KG1 (cell line): ENCODE data around the gene TUBA1C.
"Not testable (repeated sequence)": the region's sequence is repeated elsewhere in the genome, so short reads cannot be mapped to it uniquely, and the experiment has no call there.

Source experiments
- DNase-seq: peaks from one replicate; lab custom pipeline; 2025; lab: John Stamatoyannopoulos, UW

TUBA1C gene

DNA sequence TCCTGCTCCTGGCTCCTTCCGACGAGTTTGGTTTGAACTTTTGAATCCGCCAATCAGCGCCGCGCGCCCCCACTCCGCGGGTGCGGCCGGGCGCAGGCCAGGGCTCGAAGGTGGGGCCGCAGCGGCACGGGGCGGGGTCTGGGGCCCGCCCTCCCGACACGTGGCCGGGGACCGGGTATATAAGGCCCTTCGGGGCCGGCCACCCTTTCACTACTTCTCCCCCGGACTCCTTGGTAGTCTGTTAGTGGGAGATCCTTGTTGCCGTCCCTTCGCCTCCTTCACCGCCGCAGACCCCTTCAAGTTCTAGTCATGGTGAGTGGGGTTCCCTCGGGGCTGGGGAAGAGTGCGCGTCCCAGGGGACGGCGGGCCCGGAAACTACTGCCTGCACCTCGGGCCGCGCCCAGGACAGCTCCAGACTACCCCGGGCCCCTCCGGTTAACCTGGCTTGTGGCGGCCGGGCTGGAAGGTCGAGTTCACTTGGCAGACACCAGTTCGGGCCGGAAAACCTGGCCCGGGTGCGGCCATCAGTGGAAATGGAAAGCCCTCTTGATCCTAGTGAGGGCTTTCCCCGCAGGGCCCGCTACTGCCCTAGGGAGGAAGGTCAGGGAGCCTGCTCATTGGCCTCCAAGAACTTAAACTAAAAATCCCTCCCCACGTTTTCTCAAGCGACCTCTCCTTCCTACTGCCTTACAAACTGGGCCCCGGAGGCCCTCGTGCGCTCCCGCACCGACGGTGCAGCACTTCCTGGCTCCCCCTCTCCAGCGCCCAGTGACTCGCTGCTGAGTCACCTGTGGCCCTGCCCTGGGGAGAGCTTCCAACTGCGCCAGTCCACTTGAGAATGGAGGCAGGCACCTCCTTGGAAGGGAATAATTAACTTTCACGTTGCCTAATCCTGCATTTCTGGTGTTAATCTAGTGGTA, at the start of gene TUBA1C:
TUBA1C (plus strand) TSS at position 210 of the 920 bp plus-strand sequence; CDS start at position 310, 100 bp downstream.
- peak; percentile 86 for DNase-seq

DNA sequence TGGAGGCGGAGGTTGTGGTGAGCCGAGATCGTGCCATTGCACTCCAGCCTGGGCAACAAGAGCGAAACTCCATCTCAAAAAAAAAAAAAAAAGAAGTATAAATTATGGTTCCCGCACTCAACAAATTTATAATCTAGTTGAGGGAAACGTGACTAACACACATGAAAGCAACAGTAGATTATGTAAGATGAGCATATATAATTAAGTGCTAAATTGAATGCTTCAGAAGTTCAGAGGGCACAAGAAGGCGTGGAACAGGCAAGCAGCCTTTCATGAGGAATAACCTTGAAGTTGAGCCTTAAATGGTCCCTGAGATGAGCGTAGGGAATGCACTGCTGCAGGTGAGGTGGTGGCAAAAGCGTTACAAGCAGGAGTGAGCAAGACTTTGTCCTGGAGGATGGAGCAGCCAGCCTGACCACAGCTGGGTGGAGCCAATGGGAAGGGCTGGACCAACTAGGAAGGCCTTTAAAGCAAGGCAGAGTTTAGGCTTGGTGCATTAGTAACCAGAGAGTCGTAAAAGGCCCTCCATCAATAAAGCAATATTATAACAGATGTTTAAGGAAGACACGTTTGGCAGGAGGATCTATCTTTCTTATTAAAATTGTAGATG, 45.4 kb upstream of the TUBA1C start:
- DNase-seq = no peak

DNA sequence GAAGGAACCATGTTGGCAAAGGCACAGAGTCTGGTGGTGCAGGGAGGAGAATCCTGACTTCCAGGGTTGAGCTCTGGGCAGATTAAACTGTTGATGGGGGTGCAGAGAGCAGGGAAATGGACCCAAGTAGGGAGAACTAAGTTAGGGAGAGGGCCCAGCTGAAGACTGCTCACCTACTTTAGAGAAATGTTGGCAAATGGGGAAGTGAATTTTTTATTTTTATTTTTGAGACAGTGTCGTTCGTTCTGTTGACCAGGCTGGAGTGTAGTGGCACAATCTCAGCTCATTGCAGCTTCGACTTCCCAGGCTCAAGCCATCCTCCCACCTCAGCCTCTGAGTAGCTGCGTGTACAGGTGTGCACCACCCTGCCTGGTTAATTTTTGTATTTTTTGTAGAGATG, 43.9 kb upstream of the TUBA1C start:
- DNase-seq = no peak

DNA sequence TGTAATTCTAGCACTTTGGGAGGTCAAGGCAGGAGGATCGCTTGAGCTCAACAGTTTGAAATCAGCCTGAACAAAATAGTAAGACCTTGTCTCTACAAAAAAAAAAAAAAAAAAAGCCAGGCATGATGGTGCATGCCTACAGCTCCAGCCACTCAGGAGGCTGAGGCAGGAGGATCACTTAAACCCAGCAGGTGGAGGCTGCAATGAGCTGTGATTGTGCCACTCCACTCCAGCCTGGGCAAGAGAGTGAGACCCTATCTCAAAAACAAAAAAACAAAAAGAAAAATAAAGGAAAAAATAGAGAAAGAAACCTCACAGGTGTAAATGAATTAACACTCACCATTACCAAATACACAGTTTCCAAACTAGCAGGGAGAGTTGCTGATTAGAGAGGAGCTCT, 41.8 kb upstream of the TUBA1C start:
- DNase-seq = no peak

DNA sequence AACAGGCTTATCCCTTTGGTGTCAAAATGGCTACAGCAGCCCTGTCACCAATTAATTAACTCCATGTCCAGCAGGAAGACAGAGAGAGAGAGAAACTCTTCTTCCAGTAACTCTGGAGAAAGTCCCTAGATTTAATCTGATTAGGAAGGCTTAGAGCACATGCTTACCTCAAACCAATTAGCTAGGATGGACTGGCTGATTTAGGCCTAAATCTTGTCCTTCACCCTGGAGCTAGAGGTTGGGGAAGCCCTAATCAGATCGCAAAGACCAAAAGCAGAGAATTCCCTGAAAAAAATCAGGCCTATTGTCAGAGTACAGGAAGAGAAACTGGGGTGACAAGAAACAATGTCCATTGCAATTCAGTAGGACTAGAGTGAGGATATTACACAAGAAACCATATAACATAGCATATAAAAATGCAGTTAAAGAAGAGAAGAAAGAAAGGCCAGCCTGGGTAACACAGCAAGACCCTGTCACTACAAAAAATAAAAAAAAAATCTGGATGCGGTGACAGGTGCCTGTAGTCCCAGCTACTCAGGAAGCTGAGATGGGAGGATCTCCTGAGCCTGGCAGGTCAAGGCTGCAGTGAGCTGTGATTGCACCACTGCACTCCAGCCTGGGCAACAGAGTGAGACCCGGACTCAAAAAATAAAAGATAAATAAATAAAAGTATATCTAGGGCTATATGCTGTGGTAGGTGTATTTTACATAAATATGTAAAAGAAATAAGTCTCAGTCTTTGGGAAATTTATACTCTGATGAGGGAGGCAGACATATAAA, 41.1 kb upstream of the TUBA1C start:
- no peak for DNase-seq

- DNase-seq = no peak
Measured at GRCh38 chr12:49225576-49226166, 39.2 kb upstream of the TUBA1C start.

DNA sequence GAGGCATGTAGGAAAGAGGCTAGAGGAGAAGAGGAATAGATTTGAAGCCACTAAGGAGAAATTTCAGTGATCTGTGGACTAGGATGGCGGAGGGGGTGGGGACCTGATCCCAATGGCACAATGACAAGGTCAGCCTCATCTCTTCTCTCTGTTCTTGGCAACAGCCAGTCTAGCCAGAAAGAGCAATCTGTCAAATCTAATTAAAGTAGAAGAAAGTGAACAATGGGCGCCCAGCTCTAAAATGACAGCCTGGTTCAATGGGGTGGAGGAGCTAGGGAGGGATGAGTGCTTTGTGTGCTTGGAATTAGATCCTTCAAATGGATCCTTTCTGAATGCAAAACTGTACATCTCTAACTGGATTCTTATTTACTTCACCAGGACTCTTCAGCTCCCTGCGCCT, 37.2 kb upstream of the TUBA1C start:
- DNase-seq = no peak

- no peak for DNase-seq
Measured at GRCh38 chr12:49228653-49229052, 36.2 kb upstream of the TUBA1C start.

GRCh38 chr12:49230176-49230804, 34.6 kb upstream of the TUBA1C start:
- DNase-seq = no peak

DNA sequence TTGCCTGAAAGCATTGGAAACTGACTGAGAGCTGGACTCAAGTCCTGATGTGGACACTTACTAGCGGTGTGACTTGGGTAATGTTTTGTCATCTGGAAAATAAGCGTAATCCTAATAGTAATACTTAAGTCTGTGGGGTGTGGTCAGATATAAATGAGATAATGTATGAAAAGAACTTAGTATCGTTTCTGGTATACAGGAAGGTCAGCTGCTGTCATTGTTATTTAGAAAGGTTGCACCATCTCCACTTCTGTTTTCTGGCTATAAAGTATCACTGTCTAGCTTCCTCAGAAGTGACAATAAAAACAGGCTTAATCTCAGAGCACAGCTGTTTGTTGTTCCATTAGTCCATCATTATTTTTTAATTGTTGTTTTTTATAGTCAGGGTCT, 34.1 kb upstream of the TUBA1C start:
- DNase-seq = no peak

- no peak for DNase-seq
Measured at GRCh38 chr12:49231878-49232655, 32.8 kb upstream of the TUBA1C start.

GRCh38 chr12:49232940-49233841, 31.7 kb upstream of the TUBA1C start:
- DNase-seq = no peak

GRCh38 chr12:49233842-49234526, 30.9 kb upstream of the TUBA1C start:
- peak; percentile 46 for DNase-seq

- DNase-seq = no peak
Measured at GRCh38 chr12:49236423-49236822, 28.5 kb upstream of the TUBA1C start.

GRCh38 chr12:49243631-49244030, 21.3 kb upstream of the TUBA1C start:
- DNase-seq = no peak

DNA sequence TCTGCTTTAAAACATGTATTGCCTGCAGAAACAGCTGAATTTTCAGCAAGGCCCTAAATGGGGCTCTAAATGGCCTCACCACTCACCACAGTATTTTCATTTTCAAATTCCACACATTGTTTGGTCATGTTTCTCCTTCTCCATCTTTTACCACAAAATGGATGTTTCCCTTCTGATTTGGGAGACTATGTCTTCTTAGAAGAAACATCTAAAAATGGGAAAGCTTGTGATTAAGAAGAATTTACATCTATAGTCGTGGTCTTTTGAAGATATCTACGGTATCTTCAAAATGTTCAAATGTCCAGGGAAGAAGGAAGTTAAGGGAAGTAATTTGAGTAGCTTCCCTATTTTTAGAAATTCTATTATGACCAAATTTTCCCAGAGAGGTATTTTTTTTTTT, 20.7 kb upstream of the TUBA1C start:
- DNase-seq = no peak

- no peak for DNase-seq
Measured at GRCh38 chr12:49251357-49251756, 13.5 kb upstream of the TUBA1C start.

- no peak for DNase-seq
Measured at GRCh38 chr12:49253033-49253623, 11.8 kb upstream of the TUBA1C start.

DNA sequence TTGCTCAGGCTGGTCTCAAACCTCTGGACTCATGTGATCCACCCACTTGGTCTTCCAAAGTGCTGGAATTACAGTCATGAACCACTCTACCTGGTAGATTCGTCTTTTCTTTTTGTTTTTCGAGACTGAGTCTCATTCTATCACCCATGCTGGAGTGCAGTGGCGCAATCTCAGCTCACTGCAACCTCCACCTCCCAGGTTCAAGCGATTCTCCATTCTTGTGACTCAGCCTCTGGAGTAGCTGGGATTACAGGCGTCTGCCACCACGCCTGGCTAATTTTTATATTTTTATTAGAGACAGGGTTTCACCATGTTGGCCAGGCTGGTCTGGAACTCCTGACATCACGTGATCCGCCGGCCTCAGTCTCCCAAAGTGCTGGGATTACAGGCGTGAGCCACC, 9.4 kb upstream of the TUBA1C start:
- not testable (repeated sequence) for DNase-seq
